Right lobe of liver (tissue), 4 donors: ENCODE data around the gene BORCS6.

ENCODE experiments used
- POLR2A ChIP-seq: fragments of 450-650 bp; IDR thresholded peaks from one replicate; pipeline ENCODE4 v1.6.1; 2017; ENCODE audit warnings: antibody characterized with exemption, mild to moderate bottlenecking
- TF ChIP-seq, protein P1 (sequence below), 4 donors: fragments of 200-600 bp in 3 of 4; fragments of 450-650 bp in 1 of 4; IDR thresholded peaks; one replicate each; pipeline versions ENCODE4 v1.5.1 to v1.8.0; 2016 to 2022; ENCODE audit warnings: antibody characterized with exemption in 4 of 4, mild to moderate bottlenecking in 2 of 4
- donor health status: DM: no; HTN: no; CAD: no.
- donor health status: DM: no; HTN: no; CAD: no.
- donor health status: DM: no; HTN: yes; CAD: no.

DNA sequence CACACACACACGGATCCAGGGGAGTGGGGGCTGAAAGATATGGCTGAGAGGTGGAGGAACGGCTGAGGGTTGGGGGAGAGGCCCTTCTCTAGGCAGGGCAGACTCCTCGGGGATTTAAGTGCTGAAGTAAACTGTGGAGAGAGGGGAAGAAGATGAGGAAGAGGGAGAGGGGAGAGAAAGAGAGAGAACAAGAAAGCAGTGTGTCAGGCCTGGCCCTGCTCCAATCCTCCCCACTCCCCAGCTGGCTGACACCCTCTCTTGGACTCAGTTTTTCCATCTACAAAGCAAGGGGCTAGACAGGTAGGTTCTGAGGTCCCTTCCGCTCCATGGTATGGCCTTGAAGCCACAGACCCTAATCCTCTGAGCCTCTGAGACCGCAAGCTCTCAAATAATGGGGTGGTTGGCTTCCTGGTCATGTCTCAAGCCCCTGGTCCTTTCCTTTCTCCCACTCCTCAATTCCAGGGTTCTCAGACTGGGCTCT is 29.2 kb downstream of the BORCS6 start:
- TF ChIP-seq, protein P1, sequence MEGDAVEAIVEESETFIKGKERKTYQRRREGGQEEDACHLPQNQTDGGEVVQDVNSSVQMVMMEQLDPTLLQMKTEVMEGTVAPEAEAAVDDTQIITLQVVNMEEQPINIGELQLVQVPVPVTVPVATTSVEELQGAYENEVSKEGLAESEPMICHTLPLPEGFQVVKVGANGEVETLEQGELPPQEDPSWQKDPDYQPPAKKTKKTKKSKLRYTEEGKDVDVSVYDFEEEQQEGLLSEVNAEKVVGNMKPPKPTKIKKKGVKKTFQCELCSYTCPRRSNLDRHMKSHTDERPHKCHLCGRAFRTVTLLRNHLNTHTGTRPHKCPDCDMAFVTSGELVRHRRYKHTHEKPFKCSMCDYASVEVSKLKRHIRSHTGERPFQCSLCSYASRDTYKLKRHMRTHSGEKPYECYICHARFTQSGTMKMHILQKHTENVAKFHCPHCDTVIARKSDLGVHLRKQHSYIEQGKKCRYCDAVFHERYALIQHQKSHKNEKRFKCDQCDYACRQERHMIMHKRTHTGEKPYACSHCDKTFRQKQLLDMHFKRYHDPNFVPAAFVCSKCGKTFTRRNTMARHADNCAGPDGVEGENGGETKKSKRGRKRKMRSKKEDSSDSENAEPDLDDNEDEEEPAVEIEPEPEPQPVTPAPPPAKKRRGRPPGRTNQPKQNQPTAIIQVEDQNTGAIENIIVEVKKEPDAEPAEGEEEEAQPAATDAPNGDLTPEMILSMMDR (IDR thresholded peaks at IDR 0.05): no peak
- no peak for TF ChIP-seq POLR2A
